GM23338 (cell line): ENCODE data around the gene PDIA2. TPM values are rescaled to one million over a fixed set of nuclear protein-coding genes. Genes with fewer than 3 reads are reported as not detected.
A peak's percentile ranks its signal among the peaks of the same experiment; 100 is the strongest.

Experiments
- ATAC-seq: fragments of 200-7000 bp; cut with Tn5 transposase; 3 replicates; pipeline ENCODE4 v1.9.1; 2020
- DNase-seq: peaks from one replicate; pipeline ENCODE4 v3.0.0-alpha.2; 2015; ENCODE audit warnings: low spot score
- H2AFZ ChIP-seq: fragments of 200-600 bp; sonication (generic); 2 replicates; pipeline ENCODE4 v1.8.0; 2016; ENCODE audit warnings: antibody characterized with exemption, mild to moderate bottlenecking, moderate library complexity
- H3F3A ChIP-seq: fragments of 200-600 bp; sonication (generic); replicated peaks from 2 replicates; pipeline ENCODE4 v1.8.0; 2017; ENCODE audit warnings: antibody characterized with exemption, mixed run types, low read depth
- H3K27ac ChIP-seq: fragments of 200-600 bp; sonication (generic); 2 replicates; pipeline ENCODE4 v1.6.1; 2016; ENCODE audit warnings: low read depth
- H3K27me3 ChIP-seq: fragments of 200-600 bp; sonication (generic); 2 replicates; pipeline ENCODE4 v1.8.0; 2016; ENCODE audit warnings: mild to moderate bottlenecking, mixed run types, moderate library complexity; ENCODE audit not compliant: insufficient read depth
- H3K36me3 ChIP-seq: fragments of 200-600 bp; sonication (generic); 2 replicates; pipeline ENCODE4 v1.8.0; 2016; ENCODE audit warnings: mild to moderate bottlenecking; ENCODE audit not compliant: insufficient read depth
- H3K4me1 ChIP-seq: fragments of 200-600 bp; sonication (generic); 2 replicates; pipeline ENCODE4 v1.8.0; 2016; ENCODE audit warnings: mild to moderate bottlenecking, moderate library complexity; ENCODE audit not compliant: insufficient read depth
- H3K4me2 ChIP-seq: fragments of 200-600 bp; sonication (generic); 2 replicates; pipeline ENCODE4 v1.7.1; 2017; ENCODE audit warnings: mixed run types
- H3K4me3 ChIP-seq: fragments of 200-600 bp; sonication (generic); 2 replicates; pipeline ENCODE4 v1.6.1; 2016; ENCODE audit warnings: mixed run types
- H3K79me2 ChIP-seq: fragments of 200-600 bp; sonication (generic); replicated peaks from 2 replicates; pipeline ENCODE4 v1.8.0; 2017; ENCODE audit warnings: mild to moderate bottlenecking; ENCODE audit not compliant: insufficient read depth
- H3K9me2 ChIP-seq: fragments of 200-600 bp; sonication (generic); 2 replicates; pipeline ENCODE4 v1.8.0; 2017; ENCODE audit not compliant: insufficient read depth
- H4K20me1 ChIP-seq: fragments of 200-600 bp; sonication (generic); replicated peaks from 2 replicates; pipeline ENCODE4 v1.8.0; 2017; ENCODE audit warnings: mild to moderate bottlenecking; ENCODE audit not compliant: insufficient read depth
- H3K27ac Mint-ChIP-seq: 2 replicates; pipeline ENCODE4 v1.8.0; 2020; ENCODE audit warnings: inconsistent platforms, mild to moderate bottlenecking, moderate library complexity, mixed read lengths
- H3K27me3 Mint-ChIP-seq: 3 replicates; pipeline ENCODE4 v1.8.0; 2022; ENCODE audit warnings: low read depth, mild to moderate bottlenecking, moderate library complexity, mixed read lengths, inconsistent platforms; ENCODE audit not compliant: insufficient read depth, poor library complexity
- H3K36me3 Mint-ChIP-seq: 3 replicates; pipeline ENCODE4 v1.8.0; 2021; ENCODE audit warnings: low read depth, mild to moderate bottlenecking, inconsistent platforms, moderate library complexity, mixed read lengths
- H3K4me1 Mint-ChIP-seq: 3 replicates; pipeline ENCODE4 v1.8.0; 2020; ENCODE audit warnings: mild to moderate bottlenecking, inconsistent platforms, mixed read lengths
- H3K4me3 Mint-ChIP-seq: 3 replicates; pipeline ENCODE4 v1.8.0; 2021; ENCODE audit warnings: moderate library complexity, mild to moderate bottlenecking, inconsistent platforms, mixed read lengths
- H3K9me3 Mint-ChIP-seq: 3 replicates; pipeline ENCODE4 v1.8.0; 2020; ENCODE audit warnings: moderate library complexity, mild to moderate bottlenecking, inconsistent platforms, mixed read lengths
- CREB1 ChIP-seq: fragments of 250-450 bp; sonication (Bioruptor Pico); IDR thresholded peaks from 2 replicates; pipeline ENCODE4 v1.5.0; 2020; ENCODE audit warnings: low read depth, mild to moderate bottlenecking, moderate library complexity
- EZH2 ChIP-seq: fragments of 200-600 bp; sonication (generic); IDR thresholded peaks from one replicate; pipeline ENCODE4 v1.8.0; 2017; ENCODE audit warnings: antibody characterized with exemption, mild to moderate bottlenecking, low read depth; ENCODE audit not compliant: unreplicated experiment
- EZH2phosphoT487 ChIP-seq: fragments of 200-600 bp; sonication (generic); IDR thresholded peaks from one replicate; pipeline ENCODE4 v1.8.1; 2018; ENCODE audit warnings: antibody characterized with exemption; ENCODE audit not compliant: unreplicated experiment
- JUNB ChIP-seq: IDR thresholded peaks from one replicate; pipeline ENCODE4 v1.6.1; 2016; ENCODE audit warnings: antibody characterized with exemption; ENCODE audit not compliant: unreplicated experiment
- NANOG ChIP-seq: IDR thresholded peaks from 2 replicates; pipeline ENCODE4 v1.6.1; 2016; ENCODE audit warnings: antibody characterized with exemption, borderline replicate concordance
- POLR2AphosphoS5 ChIP-seq: IDR thresholded peaks from 2 replicates; pipeline ENCODE4 v1.6.1; 2016; ENCODE audit warnings: antibody characterized with exemption, low read depth
- STAT1 ChIP-seq: IDR thresholded peaks from one replicate; pipeline ENCODE4 v1.6.1; 2016; ENCODE audit warnings: antibody characterized with exemption; ENCODE audit not compliant: unreplicated experiment
- ZNF114 ChIP-seq: fragments of 250-450 bp; sonication (Bioruptor Pico); IDR thresholded peaks from 2 replicates; pipeline ENCODE4 v1.5.0; 2020; ENCODE audit warnings: mild to moderate bottlenecking, moderate library complexity
- ZNF331 ChIP-seq: fragments of 250-450 bp; sonication (Bioruptor Pico); IDR thresholded peaks from 2 replicates; pipeline ENCODE4 v1.5.0; 2020; ENCODE audit warnings: low read depth, mild to moderate bottlenecking, moderate library complexity
- polyA plus RNA-seq: library from polyadenylated mRNA; unstranded; fragments of >200 nt; fragmentation: Nextera tagmentation; extraction: Ambion mirVana; gene quantifications from 2 replicates; pipeline ENCODE4 v1.2.1, GENCODE V29; 2016
- total RNA-seq: library from RNA; depleted of rRNA; stranded (reverse); fragments of >200 nt; shearing (Covaris generic); gene quantifications from 2 replicates; pipeline ENCODE4 v1.2.3, GENCODE V29; 2014
- TF ChIP-seq, protein P1 (sequence below): IDR thresholded peaks from 2 replicates; pipeline ENCODE4 v1.6.1; 2016; ENCODE audit warnings: antibody characterized with exemption
- TF ChIP-seq, protein P2 (sequence below): IDR thresholded peaks from one replicate; pipeline ENCODE4 v1.6.1; 2018; ENCODE audit warnings: antibody characterized with exemption; ENCODE audit not compliant: unreplicated experiment
- TF ChIP-seq, protein P3 (sequence below), 2 experiments: fragments of 200-600 bp in 1 of 2; sonication (generic) in 1 of 2; conservative IDR thresholded peaks; 2 replicates each; pipeline versions ENCODE4 v1.5.1 to v1.6.1; 2016 to 2017; ENCODE audit warnings: antibody characterized with exemption in 2 of 2, low read depth in 2 of 2, mild to moderate bottlenecking in 2 of 2, moderate library complexity in 1 of 2
- TF ChIP-seq, protein P4 (sequence below): fragments of 250-450 bp; sonication (Bioruptor Pico); IDR thresholded peaks from 2 replicates; pipeline ENCODE4 v1.5.0; 2020; ENCODE audit warnings: mild to moderate bottlenecking, moderate library complexity

Gene PDIA2
- total and polyA plus RNA-seq, 2 experiments from 2014 or later = 0.39 to 0.87 TPM

DNA sequence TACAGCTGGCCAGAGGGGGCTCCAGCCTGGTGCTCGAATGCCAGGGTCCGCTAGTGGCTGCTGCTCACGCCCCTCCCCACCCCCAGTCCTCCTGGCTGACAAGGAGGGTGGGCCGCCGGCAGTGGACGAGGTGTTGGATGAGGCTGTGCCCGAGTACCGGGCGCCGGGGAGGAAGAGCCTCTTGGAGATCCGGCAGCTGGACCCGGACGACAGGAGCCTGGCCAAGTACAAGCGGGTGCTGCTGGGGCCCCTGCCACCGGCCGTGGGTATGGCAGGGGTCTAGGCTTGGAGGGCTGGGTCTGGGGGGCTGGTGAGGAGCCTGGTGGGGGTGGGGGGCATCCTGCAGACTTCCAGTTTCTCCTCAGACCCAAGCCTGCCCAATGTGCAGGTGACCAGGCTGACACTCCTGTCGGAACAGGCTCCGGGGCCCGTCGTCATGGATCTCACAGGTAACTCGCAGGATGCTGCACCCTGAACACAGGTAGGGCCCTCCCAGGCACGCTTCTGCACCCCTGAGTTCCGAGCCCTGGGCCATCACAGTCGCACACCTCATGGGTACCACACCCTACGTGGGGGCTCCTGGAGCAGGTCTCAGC, 1.2 kb upstream of the PDIA2 start:
- DNase-seq = no peak
- Histone ChIP-seq H3K36me3 (no peaks in the 10 kb centered on the region), H3K4me3 (peak overlapping the region; percentile 69; the same call in 1 of the 2 replicates), H3K4me1 (no peaks in the 10 kb centered on the region), H3K9me2 (no peaks in the 10 kb centered on the region), H2AFZ (no peak overlapping the region), H4K20me1 (0 out of 2 replicates have a peak, but pooled peaks cover 2% of the 10 kb centered on the region), H3K79me2 (no peaks in the 10 kb centered on the region), H3K4me2 (no peak overlapping the region), H3F3A (peaks cover 4% of the 10 kb centered on the region; the same call in 1 of the 2 replicates), H3K27ac (no peak overlapping the region), H3K27me3 (peaks cover 38% of the 10 kb centered on the region)
- peaks cover 24% of the 10 kb centered on the region for H3K27me3 Mint-ChIP-seq
- no peaks in the 10 kb centered on the region for H3K9me3 Mint-ChIP-seq
- no peak overlapping the region for H3K27ac Mint-ChIP-seq
- no peak for ATAC-seq
- H3K4me3 Mint-ChIP-seq = no peak overlapping the region
- no peaks in the 10 kb centered on the region for H3K4me1 Mint-ChIP-seq
- TF ChIP-seq EZH2phosphoT487 (no peak), CREB1 (CRISPR knock-in tag) (no peak), ZNF331 (no peak), NANOG (no peak), STAT1 (no peak), JUNB (no peak), ZNF114 (CRISPR knock-in tag) (no peak), EZH2 (no peak), POLR2AphosphoS5 (no peak)
- TF ChIP-seq, protein P1, sequence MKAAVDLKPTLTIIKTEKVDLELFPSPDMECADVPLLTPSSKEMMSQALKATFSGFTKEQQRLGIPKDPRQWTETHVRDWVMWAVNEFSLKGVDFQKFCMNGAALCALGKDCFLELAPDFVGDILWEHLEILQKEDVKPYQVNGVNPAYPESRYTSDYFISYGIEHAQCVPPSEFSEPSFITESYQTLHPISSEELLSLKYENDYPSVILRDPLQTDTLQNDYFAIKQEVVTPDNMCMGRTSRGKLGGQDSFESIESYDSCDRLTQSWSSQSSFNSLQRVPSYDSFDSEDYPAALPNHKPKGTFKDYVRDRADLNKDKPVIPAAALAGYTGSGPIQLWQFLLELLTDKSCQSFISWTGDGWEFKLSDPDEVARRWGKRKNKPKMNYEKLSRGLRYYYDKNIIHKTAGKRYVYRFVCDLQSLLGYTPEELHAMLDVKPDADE = no peak
- TF ChIP-seq, protein P2, sequence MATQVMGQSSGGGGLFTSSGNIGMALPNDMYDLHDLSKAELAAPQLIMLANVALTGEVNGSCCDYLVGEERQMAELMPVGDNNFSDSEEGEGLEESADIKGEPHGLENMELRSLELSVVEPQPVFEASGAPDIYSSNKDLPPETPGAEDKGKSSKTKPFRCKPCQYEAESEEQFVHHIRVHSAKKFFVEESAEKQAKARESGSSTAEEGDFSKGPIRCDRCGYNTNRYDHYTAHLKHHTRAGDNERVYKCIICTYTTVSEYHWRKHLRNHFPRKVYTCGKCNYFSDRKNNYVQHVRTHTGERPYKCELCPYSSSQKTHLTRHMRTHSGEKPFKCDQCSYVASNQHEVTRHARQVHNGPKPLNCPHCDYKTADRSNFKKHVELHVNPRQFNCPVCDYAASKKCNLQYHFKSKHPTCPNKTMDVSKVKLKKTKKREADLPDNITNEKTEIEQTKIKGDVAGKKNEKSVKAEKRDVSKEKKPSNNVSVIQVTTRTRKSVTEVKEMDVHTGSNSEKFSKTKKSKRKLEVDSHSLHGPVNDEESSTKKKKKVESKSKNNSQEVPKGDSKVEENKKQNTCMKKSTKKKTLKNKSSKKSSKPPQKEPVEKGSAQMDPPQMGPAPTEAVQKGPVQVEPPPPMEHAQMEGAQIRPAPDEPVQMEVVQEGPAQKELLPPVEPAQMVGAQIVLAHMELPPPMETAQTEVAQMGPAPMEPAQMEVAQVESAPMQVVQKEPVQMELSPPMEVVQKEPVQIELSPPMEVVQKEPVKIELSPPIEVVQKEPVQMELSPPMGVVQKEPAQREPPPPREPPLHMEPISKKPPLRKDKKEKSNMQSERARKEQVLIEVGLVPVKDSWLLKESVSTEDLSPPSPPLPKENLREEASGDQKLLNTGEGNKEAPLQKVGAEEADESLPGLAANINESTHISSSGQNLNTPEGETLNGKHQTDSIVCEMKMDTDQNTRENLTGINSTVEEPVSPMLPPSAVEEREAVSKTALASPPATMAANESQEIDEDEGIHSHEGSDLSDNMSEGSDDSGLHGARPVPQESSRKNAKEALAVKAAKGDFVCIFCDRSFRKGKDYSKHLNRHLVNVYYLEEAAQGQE = no peak
- TF ChIP-seq, protein P3, sequence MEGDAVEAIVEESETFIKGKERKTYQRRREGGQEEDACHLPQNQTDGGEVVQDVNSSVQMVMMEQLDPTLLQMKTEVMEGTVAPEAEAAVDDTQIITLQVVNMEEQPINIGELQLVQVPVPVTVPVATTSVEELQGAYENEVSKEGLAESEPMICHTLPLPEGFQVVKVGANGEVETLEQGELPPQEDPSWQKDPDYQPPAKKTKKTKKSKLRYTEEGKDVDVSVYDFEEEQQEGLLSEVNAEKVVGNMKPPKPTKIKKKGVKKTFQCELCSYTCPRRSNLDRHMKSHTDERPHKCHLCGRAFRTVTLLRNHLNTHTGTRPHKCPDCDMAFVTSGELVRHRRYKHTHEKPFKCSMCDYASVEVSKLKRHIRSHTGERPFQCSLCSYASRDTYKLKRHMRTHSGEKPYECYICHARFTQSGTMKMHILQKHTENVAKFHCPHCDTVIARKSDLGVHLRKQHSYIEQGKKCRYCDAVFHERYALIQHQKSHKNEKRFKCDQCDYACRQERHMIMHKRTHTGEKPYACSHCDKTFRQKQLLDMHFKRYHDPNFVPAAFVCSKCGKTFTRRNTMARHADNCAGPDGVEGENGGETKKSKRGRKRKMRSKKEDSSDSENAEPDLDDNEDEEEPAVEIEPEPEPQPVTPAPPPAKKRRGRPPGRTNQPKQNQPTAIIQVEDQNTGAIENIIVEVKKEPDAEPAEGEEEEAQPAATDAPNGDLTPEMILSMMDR (conservative IDR thresholded peaks at IDR 0.05; ENCODE audit: low read depth in 2 of 2) = no peak
- TF ChIP-seq, protein P4, sequence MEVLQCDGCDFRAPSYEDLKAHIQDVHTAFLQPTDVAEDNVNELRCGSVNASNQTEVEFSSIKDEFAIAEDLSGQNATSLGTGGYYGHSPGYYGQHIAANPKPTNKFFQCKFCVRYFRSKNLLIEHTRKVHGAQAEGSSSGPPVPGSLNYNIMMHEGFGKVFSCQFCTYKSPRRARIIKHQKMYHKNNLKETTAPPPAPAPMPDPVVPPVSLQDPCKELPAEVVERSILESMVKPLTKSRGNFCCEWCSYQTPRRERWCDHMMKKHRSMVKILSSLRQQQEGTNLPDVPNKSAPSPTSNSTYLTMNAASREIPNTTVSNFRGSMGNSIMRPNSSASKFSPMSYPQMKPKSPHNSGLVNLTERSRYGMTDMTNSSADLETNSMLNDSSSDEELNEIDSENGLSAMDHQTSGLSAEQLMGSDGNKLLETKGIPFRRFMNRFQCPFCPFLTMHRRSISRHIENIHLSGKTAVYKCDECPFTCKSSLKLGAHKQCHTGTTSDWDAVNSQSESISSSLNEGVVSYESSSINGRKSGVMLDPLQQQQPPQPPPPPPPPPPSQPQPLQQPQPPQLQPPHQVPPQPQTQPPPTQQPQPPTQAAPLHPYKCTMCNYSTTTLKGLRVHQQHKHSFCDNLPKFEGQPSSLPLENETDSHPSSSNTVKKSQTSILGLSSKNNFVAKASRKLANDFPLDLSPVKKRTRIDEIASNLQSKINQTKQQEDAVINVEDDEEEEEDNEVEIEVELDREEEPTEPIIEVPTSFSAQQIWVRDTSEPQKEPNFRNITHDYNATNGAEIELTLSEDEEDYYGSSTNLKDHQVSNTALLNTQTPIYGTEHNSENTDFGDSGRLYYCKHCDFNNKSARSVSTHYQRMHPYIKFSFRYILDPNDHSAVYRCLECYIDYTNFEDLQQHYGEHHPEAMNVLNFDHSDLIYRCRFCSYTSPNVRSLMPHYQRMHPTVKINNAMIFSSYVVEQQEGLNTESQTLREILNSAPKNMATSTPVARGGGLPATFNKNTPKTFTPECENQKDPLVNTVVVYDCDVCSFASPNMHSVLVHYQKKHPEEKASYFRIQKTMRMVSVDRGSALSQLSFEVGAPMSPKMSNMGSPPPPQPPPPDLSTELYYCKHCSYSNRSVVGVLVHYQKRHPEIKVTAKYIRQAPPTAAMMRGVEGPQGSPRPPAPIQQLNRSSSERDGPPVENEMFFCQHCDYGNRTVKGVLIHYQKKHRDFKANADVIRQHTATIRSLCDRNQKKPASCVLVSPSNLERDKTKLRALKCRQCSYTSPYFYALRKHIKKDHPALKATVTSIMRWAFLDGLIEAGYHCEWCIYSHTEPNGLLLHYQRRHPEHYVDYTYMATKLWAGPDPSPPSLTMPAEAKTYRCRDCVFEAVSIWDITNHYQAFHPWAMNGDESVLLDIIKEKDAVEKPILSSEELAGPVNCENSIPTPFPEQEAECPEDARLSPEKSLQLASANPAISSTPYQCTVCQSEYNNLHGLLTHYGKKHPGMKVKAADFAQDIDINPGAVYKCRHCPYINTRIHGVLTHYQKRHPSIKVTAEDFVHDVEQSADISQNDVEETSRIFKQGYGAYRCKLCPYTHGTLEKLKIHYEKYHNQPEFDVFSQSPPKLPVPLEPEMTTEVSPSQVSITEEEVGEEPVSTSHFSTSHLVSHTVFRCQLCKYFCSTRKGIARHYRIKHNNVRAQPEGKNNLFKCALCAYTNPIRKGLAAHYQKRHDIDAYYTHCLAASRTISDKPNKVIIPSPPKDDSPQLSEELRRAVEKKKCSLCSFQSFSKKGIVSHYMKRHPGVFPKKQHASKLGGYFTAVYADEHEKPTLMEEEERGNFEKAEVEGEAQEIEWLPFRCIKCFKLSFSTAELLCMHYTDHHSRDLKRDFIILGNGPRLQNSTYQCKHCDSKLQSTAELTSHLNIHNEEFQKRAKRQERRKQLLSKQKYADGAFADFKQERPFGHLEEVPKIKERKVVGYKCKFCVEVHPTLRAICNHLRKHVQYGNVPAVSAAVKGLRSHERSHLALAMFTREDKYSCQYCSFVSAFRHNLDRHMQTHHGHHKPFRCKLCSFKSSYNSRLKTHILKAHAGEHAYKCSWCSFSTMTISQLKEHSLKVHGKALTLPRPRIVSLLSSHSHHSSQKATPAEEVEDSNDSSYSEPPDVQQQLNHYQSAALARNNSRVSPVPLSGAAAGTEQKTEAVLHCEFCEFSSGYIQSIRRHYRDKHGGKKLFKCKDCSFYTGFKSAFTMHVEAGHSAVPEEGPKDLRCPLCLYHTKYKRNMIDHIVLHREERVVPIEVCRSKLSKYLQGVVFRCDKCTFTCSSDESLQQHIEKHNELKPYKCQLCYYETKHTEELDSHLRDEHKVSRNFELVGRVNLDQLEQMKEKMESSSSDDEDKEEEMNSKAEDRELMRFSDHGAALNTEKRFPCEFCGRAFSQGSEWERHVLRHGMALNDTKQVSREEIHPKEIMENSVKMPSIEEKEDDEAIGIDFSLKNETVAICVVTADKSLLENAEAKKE (CRISPR knock-in tag) = no peak
- H3K36me3 Mint-ChIP-seq = 0 out of 3 replicates have a peak, but pooled peaks cover 3% of the 10 kb centered on the region
